ENCODE measurements around the gene TMEM8B. TPM values are rescaled to one million over a fixed set of nuclear protein-coding genes. Genes with fewer than 3 reads are reported as not detected.

The TMEM8B gene
- total and polyA plus RNA-seq, 8 donors: 6.4 to 30.7 (median 26.4) TPM

- H3K9me3 ChIP-seq: no peaks in the 10 kb centered on the region
- H3K4me3 ChIP-seq: no peak overlapping the region
- peaks cover 0 to 59% of the 10 kb centered on the region in 2 donors for H3K27me3 ChIP-seq
- H3K36me3 ChIP-seq: no peaks in the 10 kb centered on the region
- DNase-seq (no peak), ATAC-seq (no peak)
- no peak for TF ChIP-seq CTCF (IDR thresholded peaks at IDR 0.05)
- no peak overlapping the region for H3K27ac ChIP-seq
- peaks cover 21 to 49% of the 10 kb centered on the region in 2 donors for H3K4me1 ChIP-seq
- intact Hi-C loops (cut with DNase I): no loop called here
Observed at GRCh38 chr9:35842795-35843194, 13.8 kb downstream of the TMEM8B start.

- no peak for TF ChIP-seq CTCF (IDR thresholded peaks at IDR 0.05)
- ATAC-seq (peak; percentile 73), DNase-seq (peak in 3 of 4 donors; percentile 45 to 90 (median 76))
- Histone ChIP-seq H3K4me3 (no peak overlapping the region), H3K27ac (peak overlapping the region; percentile 54 to 70), H3K27me3 (peaks cover 0 to 63% of the 10 kb centered on the region in 2 donors), H3K36me3 (no peaks in the 10 kb centered on the region), H3K4me1 (peaks cover 21 to 50% of the 10 kb centered on the region in 2 donors), H3K9me3 (no peaks in the 10 kb centered on the region)
- intact Hi-C loops (cut with DNase I): no loop called here
Observed at GRCh38 chr9:35844628-35845270, 15.7 kb downstream of the TMEM8B start.

GRCh38 chr9:35845824-35846771 lies 17.1 kb downstream of the TMEM8B start:
- Histone ChIP-seq H3K4me3 (no peak overlapping the region), H3K4me1 (peaks cover 21 to 52% of the 10 kb centered on the region in 2 donors), H3K27me3 (peaks cover 0 to 62% of the 10 kb centered on the region in 2 donors), H3K36me3 (no peaks in the 10 kb centered on the region), H3K9me3 (no peaks in the 10 kb centered on the region), H3K27ac (peak overlapping the region in 1 of 2 donors; percentile 70)
- intact Hi-C loops (cut with DNase I): no loop called here
- ATAC-seq: peak; percentile 65
- DNase-seq: no peak
- TF ChIP-seq CTCF (IDR thresholded peaks at IDR 0.05): no peak

GRCh38 chr9:35847792-35848572 lies 19.0 kb downstream of the TMEM8B start:
- Histone ChIP-seq H3K9me3 (no peaks in the 10 kb centered on the region), H3K36me3 (no peaks in the 10 kb centered on the region), H3K27ac (no peak overlapping the region), H3K4me1 (peaks cover 21 to 39% of the 10 kb centered on the region in 2 donors), H3K27me3 (peaks cover 0 to 66% of the 10 kb centered on the region in 2 donors), H3K4me3 (no peak overlapping the region)
- DNase-seq (no peak), ATAC-seq (no peak)
- intact Hi-C loops (cut with DNase I): no loop called here
- TF ChIP-seq CTCF (IDR thresholded peaks at IDR 0.05): no peak
